ENCODE results near the gene OR10A4. TPM values are rescaled to one million over a fixed set of nuclear protein-coding genes. Genes with fewer than 3 reads are reported as not detected.
A peak's percentile ranks its signal among the peaks of the same experiment; 100 is the strongest.

The OR10A4 gene
- total RNA-seq, 1 donor from 2014 or later: not detected

DNA sequence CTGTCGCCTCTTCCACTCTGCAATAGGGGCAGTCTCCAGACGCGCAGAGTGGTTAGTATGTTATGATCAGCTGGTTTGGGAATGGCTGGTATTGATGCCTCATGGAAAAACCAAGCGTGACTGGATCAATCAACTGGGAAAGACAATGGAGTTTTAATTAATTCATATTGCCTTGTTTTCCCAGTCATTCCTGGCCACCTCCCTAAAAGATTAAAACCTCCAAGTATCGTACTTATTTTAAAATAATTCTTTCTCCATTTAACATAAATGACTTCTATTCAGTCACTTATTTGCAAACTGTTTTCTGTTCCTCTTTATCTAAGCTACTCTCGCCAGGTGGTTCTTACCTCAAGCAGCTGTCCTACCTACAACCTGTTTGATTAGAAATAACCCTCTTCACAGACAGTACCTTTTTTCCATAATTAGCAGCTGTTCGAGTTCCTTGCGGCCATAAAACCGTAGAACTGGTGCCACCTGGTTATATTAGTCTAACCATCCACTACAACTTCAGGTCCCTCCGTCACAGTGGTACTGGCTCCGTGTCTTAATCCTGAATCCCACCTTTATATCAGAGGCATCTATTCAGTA, 50.7 kb downstream of the OR10A4 start:
- no peak overlapping the region for H3K27ac ChIP-seq
- H3K36me3 ChIP-seq: no peaks in the 10 kb centered on the region
- intact Hi-C loops (cut with DNase I): no loop called here
- H3K9me3 ChIP-seq: no peaks in the 10 kb centered on the region
- peaks cover 0 to 3% of the 10 kb centered on the region in 2 donors for H3K4me1 ChIP-seq
- H3K27me3 ChIP-seq: no peaks in the 10 kb centered on the region
- peak overlapping the region; percentile 78 to 79 for H3K4me3 ChIP-seq
- DNase-seq (ENCODE audit: low spot score in 2 of 2): no peak
- no peak for TF ChIP-seq CTCF (IDR thresholded peaks at IDR 0.05)

Other genes starting within 250 kb of the OR10A4 start
- gene DCHS1, start 220.8 kb upstream of the OR10A4 start, total RNA-seq: 58.0 TPM
- 12.9 TPM for gene MRPL17, start 193.3 kb upstream of the OR10A4 start, total RNA-seq
- 0.43 TPM for gene OR2AG2, start 104.6 kb upstream of the OR10A4 start, total RNA-seq
- not detected for gene OR2AG1, start 93.6 kb upstream of the OR10A4 start, total RNA-seq
- not detected for gene OR6A2, start 76.9 kb upstream of the OR10A4 start, total RNA-seq
- gene OR10A5, start 30.9 kb upstream of the OR10A4 start, total RNA-seq: not detected
- not detected for gene OR10A2, start 13.6 kb upstream of the OR10A4 start, total RNA-seq
- gene OR2D2, start 15.9 kb downstream of the OR10A4 start, total RNA-seq: not detected
- gene OR2D3, start 44.4 kb downstream of the OR10A4 start, total RNA-seq: not detected
- not detected for gene ZNF215, start 49.8 kb downstream of the OR10A4 start, total RNA-seq
- gene ZNF214, start 143.7 kb downstream of the OR10A4 start, total RNA-seq: not detected
- gene NLRP14, start 143.9 kb downstream of the OR10A4 start, total RNA-seq: not detected
- not detected for gene RBMXL2, start 212.4 kb downstream of the OR10A4 start, total RNA-seq

Data from ascending aorta (tissue), 2 donors.